ENCODE results near the gene NRARP.

Gene NRARP

GRCh38 chr9:137310189-137311052 is 8.3 kb upstream of the NRARP start:
- no peak for DNase-seq (ENCODE audit: low read depth)

- DNase-seq (ENCODE audit: low read depth): no peak
These were observed 7.5 kb upstream of the NRARP start for GRCh38 chr9:137309368-137310188.

- no peak for DNase-seq (ENCODE audit: low read depth)
These were observed 6.1 kb upstream of the NRARP start for GRCh38 chr9:137308057-137308619.

GRCh38 chr9:137307255-137308056 is 5.4 kb upstream of the NRARP start:
- DNase-seq (ENCODE audit: low read depth): no peak

GRCh38 chr9:137306850-137307254 is 4.8 kb upstream of the NRARP start:
- DNase-seq (ENCODE audit: low read depth): no peak

GRCh38 chr9:137306066-137306849 is 4.2 kb upstream of the NRARP start:
- no peak for DNase-seq (ENCODE audit: low read depth)

GRCh38 chr9:137305798-137306065 is 3.7 kb upstream of the NRARP start:
- no peak for DNase-seq (ENCODE audit: low read depth)

- DNase-seq (ENCODE audit: low read depth): peak; percentile 44
These were observed 3.2 kb upstream of the NRARP start for GRCh38 chr9:137305060-137305797.

GRCh38 chr9:137304383-137305059 is 2.5 kb upstream of the NRARP start:
- no peak for DNase-seq (ENCODE audit: low read depth)

- DNase-seq (ENCODE audit: low read depth): no peak
These were observed 1.9 kb upstream of the NRARP start for GRCh38 chr9:137303893-137304382.

GRCh38 chr9:137303151-137303892 is 1.3 kb upstream of the NRARP start:
- DNase-seq (ENCODE audit: low read depth): no peak

GRCh38 chr9:137302449-137303150 is 529 bp upstream of the NRARP start:
- no peak for DNase-seq (ENCODE audit: low read depth)

- DNase-seq (ENCODE audit: low read depth): no peak
These were observed 757 bp downstream of the NRARP start for GRCh38 chr9:137301081-137301947.

- DNase-seq (ENCODE audit: low read depth): no peak
These were observed 1.4 kb downstream of the NRARP start for GRCh38 chr9:137300567-137301080.

- DNase-seq (ENCODE audit: low read depth): no peak
These were observed 2.1 kb downstream of the NRARP start for GRCh38 chr9:137299938-137300337.

GRCh38 chr9:137299203-137299565 is 2.9 kb downstream of the NRARP start:
- no peak for DNase-seq (ENCODE audit: low read depth)

- no peak for DNase-seq (ENCODE audit: low read depth)
These were observed 3.5 kb downstream of the NRARP start for GRCh38 chr9:137298401-137299202.

Measured in activated T-helper 9 cell treated with anti-CD3 and anti-CD28 coated beads, Interleukin-2, amount 50 U/mL, for 16 hours (primary cell).